Thyroid gland (tissue), 4 donors: ENCODE measurements around the gene SHISA7. TPM values are rescaled to one million over a fixed set of nuclear protein-coding genes. Genes with fewer than 3 reads are reported as not detected.

Experiments
- DNase-seq, 2 donors: peaks; one replicate each; pipeline ENCODE4 v3.0.0-alpha.2; 2019
- H3K27ac ChIP-seq, 3 donors: fragments of 200-600 bp; sonication (generic); 1 replicate in 2 of 3; 2 replicates in 1 of 3; pipeline ENCODE4 v1.5.1; 2016 to 2019; ENCODE audit warnings: mild to moderate bottlenecking in 1 of 3, moderate library complexity in 1 of 3
- H3K27me3 ChIP-seq: fragments of 200-600 bp; sonication (generic); one replicate; pipeline ENCODE4 v1.5.1; 2019
- H3K36me3 ChIP-seq, 2 donors: fragments of 200-600 bp; sonication (generic); one replicate each; pipeline ENCODE4 v1.5.1; 2016 to 2019
- H3K4me1 ChIP-seq, 2 donors: fragments of 200-600 bp; sonication (generic); one replicate each; pipeline ENCODE4 v1.5.1; 2017 to 2019
- H3K4me3 ChIP-seq, 3 donors: fragments of 200-600 bp; sonication (generic); replicated peaks in 1 of 3; 1 replicate in 2 of 3; 2 replicates in 1 of 3; pipeline ENCODE4 v1.5.1; 2016; ENCODE audit warnings: mild to moderate bottlenecking in 1 of 3
- H3K9me3 ChIP-seq: fragments of 200-600 bp; sonication (generic); one replicate; pipeline ENCODE4 v1.5.1; 2017
- POLR2A ChIP-seq, 2 donors: fragments of 450-650 bp; IDR thresholded peaks; one replicate each; pipeline ENCODE4 v1.6.1; 2017; ENCODE audit warnings: antibody characterized with exemption in 2 of 2, mild to moderate bottlenecking in 2 of 2, moderate library complexity in 1 of 2
- WGBS, 2 donors: methylation state at CpG; one replicate each; pipeline ENCODE4 v1.1.5; 2017; 5-methylcytosine and 5-hydroxymethylcytosine counted together
- intact Hi-C: fragments of 100-400 bp; cut with DNase I; formaldehyde crosslinking; loops from one replicate; pipeline ENCODE4 v1.15.1; 2023
- total RNA-seq, 4 donors: library from RNA; depleted of rRNA; stranded (reverse); fragments of >200 nt; gene quantifications; one replicate each; pipeline ENCODE4 v1.2.3, GENCODE V29; 2016
- TF ChIP-seq, protein P1 (sequence below), 6 experiments: fragments of 200-600 bp in 3 of 6; fragments of 450-650 bp in 3 of 6; sonication (generic) in 3 of 6; IDR thresholded peaks; one replicate each; pipeline ENCODE4 v1.5.1; 2016 to 2019; ENCODE audit warnings: antibody characterized with exemption in 6 of 6, mild to moderate bottlenecking in 2 of 6, inconsistent platforms in 1 of 6, moderate library complexity in 1 of 6

The SHISA7 gene
- total RNA-seq, 4 donors from 2014 or later, result not detected

DNA sequence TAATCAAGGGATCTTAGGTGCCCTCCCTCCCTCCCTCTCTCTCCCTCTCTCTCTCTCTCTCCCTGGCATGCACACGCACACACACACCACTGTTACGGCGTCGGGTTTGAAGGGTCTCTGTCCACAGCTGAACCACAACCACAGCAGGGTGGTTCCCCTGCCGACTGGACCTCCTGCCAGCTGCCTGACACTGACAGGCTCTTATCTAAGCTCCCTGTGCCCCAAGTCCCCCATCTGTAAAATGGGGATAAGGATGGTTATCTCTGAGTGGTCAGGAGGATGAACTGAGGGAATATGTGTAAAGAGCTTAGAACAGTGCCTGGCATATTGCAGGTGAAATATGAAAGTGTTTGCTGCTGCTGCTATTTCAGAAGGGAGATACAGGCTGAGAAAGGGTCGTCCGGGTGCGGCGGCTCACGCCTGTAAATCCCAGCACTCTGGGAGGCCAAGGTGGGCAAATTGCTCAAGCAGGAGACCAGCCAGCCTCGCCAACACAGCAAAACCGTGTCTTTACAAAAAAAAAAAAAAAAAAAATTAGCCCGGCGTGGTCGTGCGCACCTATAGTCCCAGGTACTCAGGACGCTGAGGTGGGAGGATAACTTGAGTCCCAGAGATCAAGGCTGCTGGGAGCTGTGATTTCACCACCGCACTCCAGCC lies 852 bp upstream of the SHISA7 start:
- H3K36me3 ChIP-seq, result no peaks in the 10 kb centered on the region
- H3K4me3 ChIP-seq, result no peak overlapping the region
- WGBS, 2 donors, result 21 to 31% methylated on average over 18 of the region's 18 CpGs
- peaks cover 25% of the 10 kb centered on the region for H3K27me3 ChIP-seq
- TF ChIP-seq POLR2A (IDR thresholded peaks at IDR 0.05), result no peak
- TF ChIP-seq, protein P1, sequence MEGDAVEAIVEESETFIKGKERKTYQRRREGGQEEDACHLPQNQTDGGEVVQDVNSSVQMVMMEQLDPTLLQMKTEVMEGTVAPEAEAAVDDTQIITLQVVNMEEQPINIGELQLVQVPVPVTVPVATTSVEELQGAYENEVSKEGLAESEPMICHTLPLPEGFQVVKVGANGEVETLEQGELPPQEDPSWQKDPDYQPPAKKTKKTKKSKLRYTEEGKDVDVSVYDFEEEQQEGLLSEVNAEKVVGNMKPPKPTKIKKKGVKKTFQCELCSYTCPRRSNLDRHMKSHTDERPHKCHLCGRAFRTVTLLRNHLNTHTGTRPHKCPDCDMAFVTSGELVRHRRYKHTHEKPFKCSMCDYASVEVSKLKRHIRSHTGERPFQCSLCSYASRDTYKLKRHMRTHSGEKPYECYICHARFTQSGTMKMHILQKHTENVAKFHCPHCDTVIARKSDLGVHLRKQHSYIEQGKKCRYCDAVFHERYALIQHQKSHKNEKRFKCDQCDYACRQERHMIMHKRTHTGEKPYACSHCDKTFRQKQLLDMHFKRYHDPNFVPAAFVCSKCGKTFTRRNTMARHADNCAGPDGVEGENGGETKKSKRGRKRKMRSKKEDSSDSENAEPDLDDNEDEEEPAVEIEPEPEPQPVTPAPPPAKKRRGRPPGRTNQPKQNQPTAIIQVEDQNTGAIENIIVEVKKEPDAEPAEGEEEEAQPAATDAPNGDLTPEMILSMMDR (IDR thresholded peaks at IDR 0.05), result no peak
- H3K9me3 ChIP-seq, result no peaks in the 10 kb centered on the region
- no peak overlapping the region for H3K27ac ChIP-seq
- intact Hi-C loops, result no loop called here
- H3K4me1 ChIP-seq, result peaks cover 0 to 4% of the 10 kb centered on the region in 2 donors
- DNase-seq, result no peak

DNA sequence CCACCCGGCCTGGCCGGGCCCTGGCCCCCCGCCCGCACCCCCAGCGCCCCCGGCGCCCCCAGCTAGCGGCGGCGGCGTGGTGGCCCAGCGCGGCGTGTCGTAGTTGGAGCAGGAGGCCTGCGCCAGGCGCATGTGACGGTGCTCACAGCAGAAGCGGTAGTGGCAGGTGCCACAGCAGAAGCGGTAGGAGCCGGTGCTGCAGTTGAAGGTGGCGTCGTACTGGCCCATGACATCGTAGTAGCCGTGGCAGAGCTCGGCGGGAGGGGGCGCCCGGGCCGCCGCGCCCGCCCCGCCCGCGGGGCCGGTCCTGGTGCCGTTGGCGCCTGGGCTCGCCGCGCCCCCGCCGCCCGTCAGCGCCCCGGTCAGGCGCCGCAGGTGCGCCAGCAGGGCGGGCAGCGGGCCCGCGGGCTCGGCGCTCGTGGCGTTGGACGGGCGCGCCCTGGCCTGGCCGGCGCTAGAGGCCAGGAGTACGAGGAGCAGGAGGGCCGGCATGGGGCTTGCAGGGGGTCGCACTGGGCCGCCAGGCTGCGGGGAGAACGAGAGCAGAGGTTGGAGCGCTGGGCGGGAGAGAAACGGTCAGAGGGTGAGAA lies 633 bp downstream of the SHISA7 start:
- no peak overlapping the region for H3K27ac ChIP-seq
- peaks cover 25% of the 10 kb centered on the region for H3K27me3 ChIP-seq
- H3K9me3 ChIP-seq, result no peaks in the 10 kb centered on the region
- H3K4me3 ChIP-seq, result no peak overlapping the region
- H3K36me3 ChIP-seq, result no peaks in the 10 kb centered on the region
- intact Hi-C loops, result no loop called here
- no peak for DNase-seq
- H3K4me1 ChIP-seq, result peaks cover 0 to 4% of the 10 kb centered on the region in 2 donors
- TF ChIP-seq, protein P1 (IDR thresholded peaks at IDR 0.05), result no peak
- no peak for TF ChIP-seq POLR2A (IDR thresholded peaks at IDR 0.05)
- WGBS, 2 donors, result 1 to 2% methylated on average over 9 to 13 of the region's 72 CpGs

DNA sequence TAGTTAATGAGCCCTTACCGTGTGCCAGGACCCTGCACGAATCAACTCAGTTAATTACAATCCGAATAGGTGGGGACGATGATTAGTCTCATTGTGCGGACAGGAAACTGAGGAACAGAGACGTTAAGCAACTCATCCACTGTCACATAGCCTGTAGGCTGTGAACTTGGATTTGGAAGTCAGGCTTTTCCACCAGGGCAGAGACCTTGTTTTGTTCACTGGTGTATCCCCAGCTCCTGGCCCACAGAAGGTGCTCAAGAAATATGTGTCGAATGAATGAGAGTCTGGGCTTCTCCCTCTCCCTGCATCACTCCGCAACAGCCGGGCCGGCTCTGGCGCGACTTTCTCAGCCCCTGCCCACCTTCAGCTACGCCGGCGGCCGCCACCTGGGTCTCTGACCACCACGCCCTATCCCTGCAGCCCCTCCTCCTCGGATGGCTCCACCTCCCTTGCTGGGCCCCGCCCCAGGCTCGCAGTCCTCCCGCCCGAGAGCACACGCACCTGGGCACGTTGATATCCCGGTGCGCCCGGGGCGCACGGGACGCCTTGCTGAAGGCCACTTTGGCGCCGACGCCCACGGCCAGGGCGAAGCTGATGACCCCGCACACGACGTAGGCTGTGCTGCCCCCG lies 1.3 kb downstream of the SHISA7 start:
- TF ChIP-seq POLR2A (IDR thresholded peaks at IDR 0.05), result no peak
- TF ChIP-seq, protein P1 (IDR thresholded peaks at IDR 0.05), result no peak
- H3K4me1 ChIP-seq, result peaks cover 0 to 4% of the 10 kb centered on the region in 2 donors
- H3K27me3 ChIP-seq, result peaks cover 25% of the 10 kb centered on the region
- WGBS, 2 donors, result 2 to 5% methylated on average over 13 to 29 of the region's 39 CpGs
- H3K9me3 ChIP-seq, result no peaks in the 10 kb centered on the region
- H3K27ac ChIP-seq, result no peak overlapping the region
- H3K4me3 ChIP-seq, result no peak overlapping the region
- no peak for DNase-seq
- intact Hi-C loops, result no loop called here
- H3K36me3 ChIP-seq, result no peaks in the 10 kb centered on the region

DNA sequence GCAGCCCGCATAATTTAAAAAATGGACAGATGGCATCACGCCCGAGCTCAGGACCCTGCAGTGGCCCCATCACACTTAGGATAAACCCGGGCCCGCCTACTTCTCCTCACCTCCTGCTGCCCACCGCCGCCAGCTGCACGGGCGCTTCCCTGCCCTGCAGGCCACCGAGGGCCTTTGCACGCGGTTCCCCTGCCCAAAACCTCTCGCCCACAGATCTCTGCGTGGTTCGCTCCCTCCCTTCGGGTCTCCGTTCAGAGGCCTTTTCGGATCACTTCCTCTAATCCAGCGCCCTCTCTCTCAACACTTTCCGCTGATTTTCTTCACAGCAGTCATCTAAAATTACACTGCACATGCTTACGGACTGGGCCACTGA lies 1.8 kb downstream of the SHISA7 start:
- TF ChIP-seq, protein P1 (IDR thresholded peaks at IDR 0.05), result no peak
- no peak for TF ChIP-seq POLR2A (IDR thresholded peaks at IDR 0.05)
- Histone ChIP-seq H3K27me3 (peaks cover 25% of the 10 kb centered on the region), H3K4me1 (peaks cover 0 to 4% of the 10 kb centered on the region in 2 donors), H3K27ac (no peak overlapping the region), H3K36me3 (no peaks in the 10 kb centered on the region), H3K4me3 (no peak overlapping the region), H3K9me3 (no peaks in the 10 kb centered on the region)
- no peak for DNase-seq
- WGBS, 2 donors, result 4 to 6% methylated on average over 21 of the region's 21 CpGs
- intact Hi-C loops, result no loop called here
